Upper lobe of left lung (tissue), 6 donors: ENCODE data around the gene MAPK8IP3. TPM values are rescaled to one million over a fixed set of nuclear protein-coding genes. Genes with fewer than 3 reads are reported as not detected.
A peak's percentile ranks its signal among the peaks of the same experiment; 100 is the strongest.

Source experiments
- ATAC-seq, 2 donors: fragments of 200-7000 bp; cut with Tn5 transposase; one replicate each; pipeline ENCODE4 v1.9.1; 2022; ENCODE audit warnings: mild to moderate bottlenecking in 2 of 2, moderate library complexity in 2 of 2; ENCODE audit not compliant: low FRiP score in 2 of 2
- DNase-seq, 2 donors: peaks; one replicate each; pipeline ENCODE4 v3.0.0-alpha.2; 2019 to 2020
- H3K27ac ChIP-seq, 4 donors: fragments of 200-600 bp; sonication (generic); one replicate each; pipeline ENCODE4 v1.5.1; 2016 to 2019
- H3K27me3 ChIP-seq, 4 donors: fragments of 200-600 bp; sonication (generic); one replicate each; pipeline ENCODE4 v1.5.1; 2017 to 2019
- H3K36me3 ChIP-seq, 4 donors: fragments of 200-600 bp; sonication (generic); one replicate each; pipeline ENCODE4 v1.5.1; 2016 to 2019
- H3K4me1 ChIP-seq, 4 donors: fragments of 200-600 bp; sonication (generic); one replicate each; pipeline ENCODE4 v1.5.1; 2018 to 2019
- H3K4me3 ChIP-seq, 4 donors: fragments of 200-600 bp; sonication (generic); one replicate each; pipeline ENCODE4 v1.5.1; 2017 to 2019; ENCODE audit warnings: mild to moderate bottlenecking in 2 of 4, moderate library complexity in 1 of 4
- H3K9me3 ChIP-seq, 4 donors: fragments of 200-600 bp; sonication (generic); one replicate each; pipeline ENCODE4 v1.5.1; 2018 to 2019
- EP300 ChIP-seq, 4 donors: sonication (generic); formaldehyde crosslinking; IDR thresholded peaks; one replicate each; pipeline ENCODE4 v1.5.1; 2017; ENCODE audit warnings: antibody characterized with exemption in 4 of 4, control low read depth in 2 of 4
- POLR2A ChIP-seq, 4 donors: fragments of 450-650 bp; IDR thresholded peaks; one replicate each; pipeline ENCODE4 v1.5.1; 2016 to 2017; ENCODE audit warnings: antibody characterized with exemption in 4 of 4, mild to moderate bottlenecking in 2 of 4
- POLR2AphosphoS5 ChIP-seq, 2 donors: sonication (generic); formaldehyde crosslinking; IDR thresholded peaks; one replicate each; pipeline ENCODE4 v1.5.1; 2017; ENCODE audit warnings: antibody characterized with exemption in 2 of 2
- WGBS, 2 donors: methylation state at CpG; one replicate each; pipeline ENCODE4 v1.1.5; 2017 to 2018; 5-methylcytosine and 5-hydroxymethylcytosine counted together
- total RNA-seq, 6 donors: library from RNA; depleted of rRNA in 4 of 6; stranded (reverse); fragments of >200 nt in 4 of 6; gene quantifications; one replicate each; pipeline versions ENCODE4 v1.1.0 to v1.2.1, GENCODE V29; 2016 to 2021
- TF ChIP-seq, protein P1 (sequence below), 6 experiments: fragments of 450-650 bp in 4 of 6; fragments of 200-600 bp in 2 of 6; sonication (generic) in 2 of 6; IDR thresholded peaks; one replicate each; pipeline ENCODE4 v1.5.1; 2016 to 2019; ENCODE audit warnings: antibody characterized with exemption in 6 of 6
- donor health status: DM: no; HTN: no; CAD: no; lungs with moderate emphysema.
- donor health status: DM: no; HTN: yes; CAD: no; lungs with severe emphysema.

Gene MAPK8IP3
- total RNA-seq, 6 donors from 2014 or later = 46.4 to 505 (median 71.9) TPM

DNA sequence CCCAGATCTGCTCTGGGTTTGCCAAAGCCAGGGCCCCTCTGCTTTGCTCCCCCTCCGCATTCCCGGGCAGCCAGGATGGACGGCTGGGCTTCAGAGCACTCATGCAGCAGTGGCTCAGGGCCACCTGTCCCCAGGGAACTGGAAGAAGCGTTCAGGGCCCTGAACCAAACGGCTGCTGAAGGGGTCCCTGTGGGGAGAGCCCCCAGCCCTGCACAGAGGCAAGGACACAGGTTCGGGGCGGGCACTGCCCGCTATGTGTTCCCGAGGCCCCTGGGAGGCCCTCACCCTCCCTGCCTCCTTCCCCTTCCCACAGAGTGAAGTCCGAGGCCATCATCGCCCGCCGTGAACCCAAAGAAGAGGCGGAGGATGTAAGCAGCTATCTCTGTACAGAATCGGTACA lies 54.9 kb downstream of the MAPK8IP3 start:
- DNase-seq = peak in 1 of 2 donors; percentile 57
- H3K36me3 ChIP-seq = peaks cover 19 to 80% (median 71%) of the 10 kb centered on the region in 4 donors
- H3K4me1 ChIP-seq = no peaks in the 10 kb centered on the region
- ATAC-seq = no peak
- no peak for TF ChIP-seq EP300 (IDR thresholded peaks at IDR 0.05)
- H3K27me3 ChIP-seq = no peaks in the 10 kb centered on the region
- WGBS, 2 donors = 91 to 92% methylated on average over 9 to 15 of the region's 15 CpGs
- H3K27ac ChIP-seq = no peak overlapping the region
- H3K9me3 ChIP-seq = no peaks in the 10 kb centered on the region
- no peak overlapping the region for H3K4me3 ChIP-seq

DNA sequence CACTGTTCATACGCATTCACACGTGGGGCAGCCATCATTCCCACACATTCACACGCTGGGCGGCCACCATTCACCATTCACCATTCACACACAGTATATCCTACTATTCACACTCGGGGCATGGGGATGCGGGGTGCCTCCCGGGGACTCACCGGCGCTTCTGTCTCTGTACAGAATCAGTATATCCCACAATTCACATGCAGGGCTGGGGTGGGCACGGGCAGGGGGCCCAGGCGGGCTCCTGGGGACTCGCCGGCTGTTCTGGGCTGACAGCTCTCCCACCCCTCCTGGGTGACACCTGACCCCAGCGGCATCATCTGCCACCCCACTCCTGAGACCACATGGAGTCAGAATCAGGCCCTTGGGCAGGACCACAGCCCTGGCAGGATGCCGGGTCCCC lies 55.8 kb downstream of the MAPK8IP3 start:
- Histone ChIP-seq H3K36me3 (peaks cover 27 to 87% (median 77%) of the 10 kb centered on the region in 4 donors), H3K27ac (no peak overlapping the region), H3K4me3 (no peak overlapping the region), H3K4me1 (no peaks in the 10 kb centered on the region), H3K27me3 (no peaks in the 10 kb centered on the region), H3K9me3 (no peaks in the 10 kb centered on the region)
- ATAC-seq (no peak), DNase-seq (peak in 1 of 2 donors; percentile 77)
- WGBS, 2 donors = 93 to 97% methylated on average over 9 to 12 of the region's 15 CpGs
- TF ChIP-seq, protein P1, sequence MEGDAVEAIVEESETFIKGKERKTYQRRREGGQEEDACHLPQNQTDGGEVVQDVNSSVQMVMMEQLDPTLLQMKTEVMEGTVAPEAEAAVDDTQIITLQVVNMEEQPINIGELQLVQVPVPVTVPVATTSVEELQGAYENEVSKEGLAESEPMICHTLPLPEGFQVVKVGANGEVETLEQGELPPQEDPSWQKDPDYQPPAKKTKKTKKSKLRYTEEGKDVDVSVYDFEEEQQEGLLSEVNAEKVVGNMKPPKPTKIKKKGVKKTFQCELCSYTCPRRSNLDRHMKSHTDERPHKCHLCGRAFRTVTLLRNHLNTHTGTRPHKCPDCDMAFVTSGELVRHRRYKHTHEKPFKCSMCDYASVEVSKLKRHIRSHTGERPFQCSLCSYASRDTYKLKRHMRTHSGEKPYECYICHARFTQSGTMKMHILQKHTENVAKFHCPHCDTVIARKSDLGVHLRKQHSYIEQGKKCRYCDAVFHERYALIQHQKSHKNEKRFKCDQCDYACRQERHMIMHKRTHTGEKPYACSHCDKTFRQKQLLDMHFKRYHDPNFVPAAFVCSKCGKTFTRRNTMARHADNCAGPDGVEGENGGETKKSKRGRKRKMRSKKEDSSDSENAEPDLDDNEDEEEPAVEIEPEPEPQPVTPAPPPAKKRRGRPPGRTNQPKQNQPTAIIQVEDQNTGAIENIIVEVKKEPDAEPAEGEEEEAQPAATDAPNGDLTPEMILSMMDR (IDR thresholded peaks at IDR 0.05) = no peak
- TF ChIP-seq POLR2AphosphoS5 (IDR thresholded peaks at IDR 0.05) = no peak
- TF ChIP-seq POLR2A (IDR thresholded peaks at IDR 0.05) = no peak
- no peak for TF ChIP-seq EP300 (IDR thresholded peaks at IDR 0.05)

DNA sequence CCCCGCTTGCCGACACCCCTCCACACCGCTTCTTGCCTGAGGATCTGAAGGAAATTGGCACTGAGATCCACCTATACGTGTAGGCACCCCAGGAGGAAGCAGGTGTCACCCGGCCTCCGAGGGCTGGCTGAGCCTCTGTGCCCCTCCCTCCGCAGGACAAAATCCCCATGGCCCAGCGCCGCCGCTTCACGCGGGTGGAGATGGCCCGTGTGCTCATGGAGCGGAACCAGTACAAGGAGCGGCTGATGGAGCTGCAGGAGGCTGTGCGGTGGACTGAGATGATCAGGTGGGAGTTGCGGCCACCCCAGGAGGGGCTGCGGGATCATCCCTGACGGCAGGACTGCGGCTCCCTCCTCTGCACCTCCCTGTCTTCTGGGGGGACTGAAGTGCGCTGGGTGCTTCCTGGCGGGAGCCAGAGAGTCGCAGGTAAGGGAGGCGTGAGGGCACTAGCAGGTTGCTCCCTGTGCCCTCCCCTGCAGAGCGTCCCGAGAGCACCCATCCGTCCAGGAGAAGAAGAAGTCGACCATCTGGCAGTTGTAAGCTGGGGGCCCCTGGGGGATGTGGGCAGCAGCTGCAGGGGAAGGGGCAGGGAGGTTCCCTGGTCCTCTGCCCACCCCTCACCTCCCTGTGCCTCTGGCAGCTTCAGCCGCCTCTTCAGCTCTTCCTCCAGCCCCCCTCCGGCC lies 56.3 kb downstream of the MAPK8IP3 start:
- H3K4me3 ChIP-seq = no peak overlapping the region
- peaks cover 27 to 90% (median 82%) of the 10 kb centered on the region in 4 donors for H3K36me3 ChIP-seq
- peak in 1 of 2 donors; percentile 79 for DNase-seq
- TF ChIP-seq, protein P1 (IDR thresholded peaks at IDR 0.05) = no peak
- TF ChIP-seq POLR2AphosphoS5 (IDR thresholded peaks at IDR 0.05) (no peak), POLR2A (IDR thresholded peaks at IDR 0.05) (no peak), EP300 (IDR thresholded peaks at IDR 0.05) (no peak)
- WGBS, 2 donors = 92 to 93% methylated on average over 28 to 30 of the region's 30 CpGs
- H3K27ac ChIP-seq = no peak overlapping the region
- no peaks in the 10 kb centered on the region for H3K27me3 ChIP-seq
- no peak for ATAC-seq
- H3K9me3 ChIP-seq = no peaks in the 10 kb centered on the region
- no peaks in the 10 kb centered on the region for H3K4me1 ChIP-seq

DNA sequence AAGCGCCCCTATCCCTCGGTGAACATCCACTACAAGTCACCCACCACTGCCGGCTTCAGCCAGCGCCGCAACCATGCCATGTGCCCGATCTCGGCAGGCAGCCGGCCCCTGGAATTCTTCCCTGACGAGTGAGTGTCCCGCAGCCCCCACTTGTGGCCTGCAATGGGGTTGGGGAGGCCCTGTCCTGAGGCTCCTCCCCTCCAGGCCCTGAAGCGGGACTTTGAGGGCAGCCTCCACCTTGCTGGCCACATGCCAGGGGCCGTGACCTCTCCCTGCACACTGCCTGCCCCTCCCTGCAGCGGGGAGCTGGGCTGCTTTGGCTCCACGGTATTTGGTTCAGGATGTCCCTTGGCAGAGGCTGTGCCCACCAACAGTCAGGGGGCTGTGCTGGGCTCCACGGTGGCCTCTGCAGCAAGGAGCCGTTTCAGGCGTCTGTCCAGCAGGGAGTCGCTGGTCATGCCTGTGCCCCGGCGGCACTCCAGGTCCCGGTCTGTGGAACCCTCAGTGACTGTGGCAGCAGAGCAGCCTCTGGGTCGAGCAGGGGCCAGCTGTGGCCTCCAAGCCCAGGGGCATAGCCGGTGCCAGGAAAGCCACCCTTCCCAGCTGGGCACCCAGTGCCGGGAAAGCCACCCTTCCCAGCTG lies 57.0 kb downstream of the MAPK8IP3 start:
- Histone ChIP-seq H3K27me3 (no peaks in the 10 kb centered on the region), H3K36me3 (peaks cover 27 to 90% (median 83%) of the 10 kb centered on the region in 4 donors), H3K27ac (no peak overlapping the region), H3K4me1 (no peaks in the 10 kb centered on the region), H3K9me3 (no peaks in the 10 kb centered on the region), H3K4me3 (no peak overlapping the region)
- TF ChIP-seq, protein P1 (IDR thresholded peaks at IDR 0.05) = no peak
- TF ChIP-seq POLR2A (IDR thresholded peaks at IDR 0.05) (no peak), EP300 (IDR thresholded peaks at IDR 0.05) (no peak), POLR2AphosphoS5 (IDR thresholded peaks at IDR 0.05) (no peak)
- ATAC-seq (no peak), DNase-seq (peak in 1 of 2 donors; percentile 78)
- 85 to 95% methylated on average over 12 to 14 of the region's 24 CpGs for WGBS, 2 donors
